ENCODE measurements around the gene TMEM221.

TMEM221 gene

GRCh38 chr19:17390665-17391370, 57.6 kb downstream of the TMEM221 start (continued):
- TF ChIP-seq, protein P1, sequence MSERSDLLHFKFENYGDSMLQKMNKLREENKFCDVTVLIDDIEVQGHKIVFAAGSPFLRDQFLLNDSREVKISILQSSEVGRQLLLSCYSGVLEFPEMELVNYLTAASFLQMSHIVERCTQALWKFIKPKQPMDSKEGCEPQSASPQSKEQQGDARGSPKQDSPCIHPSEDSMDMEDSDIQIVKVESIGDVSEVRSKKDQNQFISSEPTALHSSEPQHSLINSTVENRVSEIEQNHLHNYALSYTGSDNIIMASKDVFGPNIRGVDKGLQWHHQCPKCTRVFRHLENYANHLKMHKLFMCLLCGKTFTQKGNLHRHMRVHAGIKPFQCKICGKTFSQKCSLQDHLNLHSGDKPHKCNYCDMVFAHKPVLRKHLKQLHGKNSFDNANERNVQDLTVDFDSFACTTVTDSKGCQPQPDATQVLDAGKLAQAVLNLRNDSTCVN (tag by site-specific recombination; optimal IDR thresholded peaks at IDR 0.05) = peak; percentile 52
- TF ChIP-seq ZNF571 (tag by site-specific recombination; IDR thresholded peaks at IDR 0.05) = no peak
- no peak for TF ChIP-seq ZNF280D (tag by site-specific recombination; IDR thresholded peaks at IDR 0.05)
- no peak for TF ChIP-seq ZNF530 (tag by site-specific recombination; IDR thresholded peaks at IDR 0.05; ENCODE audit: low read depth)
- no peak for TF ChIP-seq ZNF426 (tag by site-specific recombination; IDR thresholded peaks at IDR 0.05)
- TF ChIP-seq SP2 (tag by site-specific recombination; IDR thresholded peaks at IDR 0.05) = peak; percentile 96
- TF ChIP-seq ZNF335 (tag by site-specific recombination; conservative IDR thresholded peaks at IDR 0.05) = peak; percentile 56; the same call in 1 of the 2 replicates
- TF ChIP-seq ZNF626 (tag by site-specific recombination; IDR thresholded peaks at IDR 0.05) = no peak
- TF ChIP-seq MZF1 (tag by site-specific recombination; IDR thresholded peaks at IDR 0.05; ENCODE audit: borderline replicate concordance) = peak; percentile 94
- 0 out of 2 replicates have a peak, but pooled peaks have one; percentile 20 for TF ChIP-seq YY1 (tag by site-specific recombination; IDR thresholded peaks at IDR 0.05)
- TF ChIP-seq, protein P2, sequence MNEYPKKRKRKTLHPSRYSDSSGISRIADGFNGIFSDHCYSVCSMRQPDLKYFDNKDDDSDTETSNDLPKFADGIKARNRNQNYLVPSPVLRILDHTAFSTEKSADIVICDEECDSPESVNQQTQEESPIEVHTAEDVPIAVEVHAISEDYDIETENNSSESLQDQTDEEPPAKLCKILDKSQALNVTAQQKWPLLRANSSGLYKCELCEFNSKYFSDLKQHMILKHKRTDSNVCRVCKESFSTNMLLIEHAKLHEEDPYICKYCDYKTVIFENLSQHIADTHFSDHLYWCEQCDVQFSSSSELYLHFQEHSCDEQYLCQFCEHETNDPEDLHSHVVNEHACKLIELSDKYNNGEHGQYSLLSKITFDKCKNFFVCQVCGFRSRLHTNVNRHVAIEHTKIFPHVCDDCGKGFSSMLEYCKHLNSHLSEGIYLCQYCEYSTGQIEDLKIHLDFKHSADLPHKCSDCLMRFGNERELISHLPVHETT (tag by site-specific recombination; IDR thresholded peaks at IDR 0.05) = 0 out of 2 replicates have a peak, but pooled peaks have one; percentile 36
- 0 out of 2 replicates have a peak, but pooled peaks have one; percentile 71 for TF ChIP-seq PBX3 (CRISPR knock-in tag; IDR thresholded peaks at IDR 0.05)
- TF ChIP-seq ZNF600 (tag by site-specific recombination; IDR thresholded peaks at IDR 0.05) = peak; percentile 44; the same call in 1 of the 2 replicates
- peak; percentile 90 for TF ChIP-seq ZBTB48 (tag by site-specific recombination; IDR thresholded peaks at IDR 0.05)
- TF ChIP-seq ZSCAN30 (tag by site-specific recombination; IDR thresholded peaks at IDR 0.05) = peak; percentile 81
- peak; percentile 67 for TF ChIP-seq GLIS1 (tag by site-specific recombination; IDR thresholded peaks at IDR 0.05)
- TF ChIP-seq PRDM6 (tag by site-specific recombination; IDR thresholded peaks at IDR 0.05) = no peak
- 0 out of 2 replicates have a peak, but pooled peaks have one; percentile 4 for TF ChIP-seq ZNF146 (tag by site-specific recombination; IDR thresholded peaks at IDR 0.05)
- peak; percentile 65 for TF ChIP-seq ZNF692 (tag by site-specific recombination; IDR thresholded peaks at IDR 0.05)
- TF ChIP-seq GLIS2 (tag by site-specific recombination; IDR thresholded peaks at IDR 0.05) = peak; percentile 85
- TF ChIP-seq ZNF366 (tag by site-specific recombination; conservative IDR thresholded peaks at IDR 0.05) = peak; percentile 89
- peak; percentile 57; the same call in 1 of the 2 replicates for TF ChIP-seq SCRT2 (tag by site-specific recombination; IDR thresholded peaks at IDR 0.05)
- TF ChIP-seq PRDM4 (tag by site-specific recombination; IDR thresholded peaks at IDR 0.05) = 0 out of 2 replicates have a peak, but pooled peaks have one; percentile 21
- TF ChIP-seq GLI4 (tag by site-specific recombination; IDR thresholded peaks at IDR 0.05) = no peak
- TF ChIP-seq ZNF239 (tag by site-specific recombination; IDR thresholded peaks at IDR 0.05) = no peak

Measured in HEK293 (cell line).